Stomach (tissue), 9 donors: ENCODE measurements around the gene CHCHD6. TPM values are rescaled to one million over a fixed set of nuclear protein-coding genes. Genes with fewer than 3 reads are reported as not detected.

Experiments used
- DNase-seq, 2 donors: peaks; one replicate each; pipeline versions ENCODE4 v3.0.0 to v3.0.0-alpha.2; 2013 to 2019
- H3K27ac ChIP-seq, 5 donors: fragments of 200-600 bp in 4 of 5; sonication (generic) in 4 of 5; one replicate each; pipeline ENCODE4 v1.5.1; 2013 to 2019; ENCODE audit warnings: mild to moderate bottlenecking in 1 of 5, moderate library complexity in 1 of 5
- H3K27me3 ChIP-seq, 3 donors: fragments of 200-600 bp; sonication (generic); one replicate each; pipeline ENCODE4 v1.5.1; 2017 to 2019; ENCODE audit warnings: mixed run types in 1 of 3
- H3K36me3 ChIP-seq, 4 donors: fragments of 200-600 bp; sonication (generic); 1 replicate in 3 of 4; 2 replicates in 1 of 4; pipeline ENCODE4 v1.5.1; 2016 to 2019
- H3K4me1 ChIP-seq, 4 donors: fragments of 200-600 bp; sonication (generic); one replicate each; pipeline ENCODE4 v1.5.1; 2016 to 2019
- H3K4me3 ChIP-seq, 4 donors: fragments of 200-600 bp; sonication (generic) in 3 of 4; one replicate each; pipeline ENCODE4 v1.5.1; 2016 to 2019; ENCODE audit warnings: mild to moderate bottlenecking in 1 of 4
- H3K9me3 ChIP-seq, 4 donors: fragments of 200-600 bp; sonication (generic); one replicate each; pipeline ENCODE4 v1.5.1; 2016 to 2019
- EP300 ChIP-seq: sonication (generic); formaldehyde crosslinking; IDR thresholded peaks from one replicate; pipeline ENCODE4 v1.6.1; 2017; ENCODE audit warnings: antibody characterized with exemption
- POLR2A ChIP-seq, 4 donors: fragments of 450-650 bp; IDR thresholded peaks; one replicate each; pipeline ENCODE4 v1.6.1; 2016; ENCODE audit warnings: antibody characterized with exemption in 4 of 4, control low read depth in 2 of 4, mild to moderate bottlenecking in 1 of 4, moderate library complexity in 1 of 4
- POLR2AphosphoS5 ChIP-seq, 3 donors: sonication (generic); formaldehyde crosslinking; IDR thresholded peaks; one replicate each; pipeline ENCODE4 v1.6.1; 2016; ENCODE audit warnings: antibody characterized with exemption in 3 of 3
- WGBS, 5 donors: extraction: QIAGEN DNeasy Blood & Tissue Kit in 3 of 5; methylation state at CpG; one replicate each; pipeline versions ENCODE4 v1.1.5 to v1.1.7; 2013 to 2018; 5-methylcytosine and 5-hydroxymethylcytosine counted together
- intact Hi-C: fragments of 100-400 bp; cut with DNase I; formaldehyde crosslinking; loops from one replicate; pipeline ENCODE4 v1.15.1; 2023; ENCODE audit warnings: low total_unique reads
- polyA plus RNA-seq, 3 donors: library from polyadenylated mRNA; stranded (reverse); fragments of 200-250 nt; gene quantifications; one replicate each; pipeline ENCODE4 v1.2.3, GENCODE V29; 2013
- total RNA-seq, 5 donors: library from RNA; depleted of rRNA; stranded (reverse); fragments of >200 nt; gene quantifications; one replicate each; pipeline versions ENCODE4 v1.1.0 to v1.2.3, GENCODE V29; 2014 to 2016
- TF ChIP-seq, protein P1 (sequence below), 7 experiments: fragments of 450-650 bp in 4 of 7; fragments of 200-600 bp in 3 of 7; sonication (generic) in 3 of 7; IDR thresholded peaks; one replicate each; pipeline ENCODE4 v1.5.1; 2016 to 2019; ENCODE audit warnings: antibody characterized with exemption in 7 of 7, control low read depth in 2 of 7, mild to moderate bottlenecking in 1 of 7
- donor health status: healthy with polysubstance abuse.
- donor health status: Bipolar disorder and iron deficiency.
- donor health status: healthy.

The CHCHD6 gene
- total and polyA plus RNA-seq, 8 donors: 4.0 to 40.8 (median 11.9) TPM; not detected in 1

DNA sequence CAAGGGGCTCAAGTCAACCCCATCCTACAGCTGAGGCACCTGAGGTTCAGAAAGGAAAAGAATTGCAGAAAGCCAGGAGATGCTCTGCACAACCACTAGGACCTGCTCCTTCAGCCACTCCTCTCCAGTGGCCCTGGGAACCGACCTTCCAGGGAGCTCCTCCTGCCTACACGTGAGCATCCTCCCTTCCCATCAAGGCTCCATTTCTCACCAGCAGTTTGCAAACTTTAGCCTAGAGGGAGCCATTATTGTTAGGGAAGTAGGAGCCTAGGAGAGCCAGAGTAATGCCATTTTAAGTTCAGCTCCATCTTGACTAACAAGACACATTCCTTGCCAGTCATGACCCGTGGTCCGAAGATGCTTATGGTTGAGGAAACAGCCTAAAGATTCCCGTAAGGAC is 11.2 kb upstream of the CHCHD6 start:
- WGBS, 5 donors: 65 to 72% (median 66%) methylated on average over 5 of the region's 5 CpGs
- TF ChIP-seq, protein P1, sequence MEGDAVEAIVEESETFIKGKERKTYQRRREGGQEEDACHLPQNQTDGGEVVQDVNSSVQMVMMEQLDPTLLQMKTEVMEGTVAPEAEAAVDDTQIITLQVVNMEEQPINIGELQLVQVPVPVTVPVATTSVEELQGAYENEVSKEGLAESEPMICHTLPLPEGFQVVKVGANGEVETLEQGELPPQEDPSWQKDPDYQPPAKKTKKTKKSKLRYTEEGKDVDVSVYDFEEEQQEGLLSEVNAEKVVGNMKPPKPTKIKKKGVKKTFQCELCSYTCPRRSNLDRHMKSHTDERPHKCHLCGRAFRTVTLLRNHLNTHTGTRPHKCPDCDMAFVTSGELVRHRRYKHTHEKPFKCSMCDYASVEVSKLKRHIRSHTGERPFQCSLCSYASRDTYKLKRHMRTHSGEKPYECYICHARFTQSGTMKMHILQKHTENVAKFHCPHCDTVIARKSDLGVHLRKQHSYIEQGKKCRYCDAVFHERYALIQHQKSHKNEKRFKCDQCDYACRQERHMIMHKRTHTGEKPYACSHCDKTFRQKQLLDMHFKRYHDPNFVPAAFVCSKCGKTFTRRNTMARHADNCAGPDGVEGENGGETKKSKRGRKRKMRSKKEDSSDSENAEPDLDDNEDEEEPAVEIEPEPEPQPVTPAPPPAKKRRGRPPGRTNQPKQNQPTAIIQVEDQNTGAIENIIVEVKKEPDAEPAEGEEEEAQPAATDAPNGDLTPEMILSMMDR (IDR thresholded peaks at IDR 0.05): no peak
- TF ChIP-seq EP300 (no peak), POLR2AphosphoS5 (IDR thresholded peaks at IDR 0.05) (no peak), POLR2A (IDR thresholded peaks at IDR 0.05) (no peak)
- H3K4me1 ChIP-seq: no peaks in the 10 kb centered on the region
- H3K4me3 ChIP-seq: no peak overlapping the region
- no peak overlapping the region for H3K27ac ChIP-seq
- peaks cover 0 to 39% (median 15%) of the 10 kb centered on the region in 3 donors for H3K27me3 ChIP-seq
- H3K36me3 ChIP-seq: no peaks in the 10 kb centered on the region
- H3K9me3 ChIP-seq: no peaks in the 10 kb centered on the region
- no peak for DNase-seq
- intact Hi-C loops: no loop called here

DNA sequence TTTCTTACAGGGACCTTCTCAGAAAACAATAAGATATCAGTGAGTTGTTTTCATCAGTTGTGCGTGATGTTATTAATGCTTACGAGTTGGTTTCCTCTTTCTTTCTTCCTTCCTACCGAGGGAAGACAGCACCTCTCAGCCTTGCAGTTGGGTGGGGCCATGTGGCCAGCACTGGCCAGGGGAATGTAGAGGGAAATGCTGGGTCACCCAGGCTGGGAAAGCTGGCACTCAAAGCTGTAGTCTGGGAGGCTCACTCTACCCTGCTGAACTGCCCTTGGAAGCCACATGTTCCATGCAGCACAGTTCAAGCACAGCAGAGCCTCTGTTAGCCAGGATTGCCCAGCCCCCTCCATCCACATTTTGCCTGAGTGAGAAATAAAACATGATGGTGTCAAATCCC is 10.1 kb upstream of the CHCHD6 start:
- intact Hi-C loops: no loop called here
- H3K4me1 ChIP-seq: no peaks in the 10 kb centered on the region
- no peaks in the 10 kb centered on the region for H3K9me3 ChIP-seq
- H3K27ac ChIP-seq: no peak overlapping the region
- DNase-seq: no peak
- H3K36me3 ChIP-seq: no peaks in the 10 kb centered on the region
- peaks cover 0 to 50% (median 15%) of the 10 kb centered on the region in 3 donors for H3K27me3 ChIP-seq
- WGBS, 5 donors: 32 to 54% (median 49%) methylated on average over 3 of the region's 3 CpGs
- TF ChIP-seq, protein P1 (IDR thresholded peaks at IDR 0.05): no peak
- no peak for TF ChIP-seq POLR2AphosphoS5 (IDR thresholded peaks at IDR 0.05)
- H3K4me3 ChIP-seq: no peak overlapping the region

DNA sequence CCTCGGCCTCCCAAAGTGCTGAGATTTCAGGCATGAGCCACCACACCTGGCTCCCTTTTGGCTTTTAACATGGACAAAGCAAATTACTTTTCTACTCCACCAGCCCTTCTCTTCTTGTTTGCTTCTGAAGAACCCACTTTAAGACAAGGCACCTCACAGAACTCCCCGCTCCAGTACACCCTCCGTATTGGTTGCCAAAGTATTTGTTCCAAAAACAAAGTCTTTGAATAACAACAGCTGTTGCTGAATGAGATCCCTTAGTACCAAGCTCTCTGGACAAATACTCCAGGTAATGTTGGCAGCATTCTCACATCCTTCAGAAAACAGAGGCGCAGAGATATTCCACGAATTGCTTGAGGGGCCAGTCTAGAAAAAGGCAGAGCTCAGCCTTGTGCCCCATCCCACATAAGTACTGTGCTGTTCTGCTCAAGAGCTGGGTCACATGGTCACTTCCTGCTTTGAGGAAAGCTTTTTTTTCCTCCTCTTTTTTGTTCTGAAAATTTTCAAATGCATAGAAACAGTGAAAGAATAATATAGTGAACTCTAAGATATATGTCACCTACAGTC is 7.3 kb upstream of the CHCHD6 start:
- Histone ChIP-seq H3K9me3 (no peaks in the 10 kb centered on the region), H3K36me3 (no peaks in the 10 kb centered on the region), H3K27me3 (peaks cover 0 to 58% (median 15%) of the 10 kb centered on the region in 3 donors), H3K27ac (no peak overlapping the region), H3K4me3 (no peak overlapping the region), H3K4me1 (no peaks in the 10 kb centered on the region)
- TF ChIP-seq EP300 (no peak), POLR2AphosphoS5 (IDR thresholded peaks at IDR 0.05) (no peak), POLR2A (IDR thresholded peaks at IDR 0.05) (no peak)
- TF ChIP-seq, protein P1 (IDR thresholded peaks at IDR 0.05): no peak
- no peak for DNase-seq
- intact Hi-C loops: no loop called here
- WGBS, 5 donors: 64 to 73% (median 66%) methylated on average over 5 of the region's 5 CpGs

DNA sequence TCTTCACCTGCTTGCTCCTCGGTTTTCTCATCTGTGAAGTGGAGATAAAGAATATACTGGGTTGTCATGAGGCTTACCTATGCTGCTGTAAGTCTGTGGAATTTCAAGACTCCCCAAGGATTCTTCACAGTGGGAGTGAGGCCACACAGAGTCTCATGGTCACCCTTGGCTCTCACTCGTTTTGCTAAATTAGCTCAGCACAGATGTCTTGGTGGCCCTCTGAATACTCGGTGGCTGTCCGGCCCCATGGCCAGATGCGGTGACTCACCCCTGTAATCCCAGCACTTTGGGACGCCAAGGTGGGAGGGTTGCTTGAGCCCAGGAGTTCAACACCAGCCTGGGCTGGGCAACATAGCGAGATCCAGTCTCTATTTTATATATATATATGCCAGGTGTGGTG is 5.0 kb upstream of the CHCHD6 start:
- Histone ChIP-seq H3K27me3 (peaks cover 0 to 47% (median 5%) of the 10 kb centered on the region in 3 donors), H3K9me3 (no peaks in the 10 kb centered on the region), H3K27ac (no peak overlapping the region), H3K4me3 (no peak overlapping the region), H3K4me1 (peaks cover 6 to 7% (median 7%) of the 10 kb centered on the region in 4 donors), H3K36me3 (no peaks in the 10 kb centered on the region)
- TF ChIP-seq, protein P1 (IDR thresholded peaks at IDR 0.05): no peak
- no peak for TF ChIP-seq POLR2A (IDR thresholded peaks at IDR 0.05)
- no peak for TF ChIP-seq POLR2AphosphoS5 (IDR thresholded peaks at IDR 0.05)
- no peak for TF ChIP-seq EP300
- WGBS, 5 donors: 76 to 86% (median 80%) methylated on average over 7 of the region's 7 CpGs
- intact Hi-C loops: no loop called here
- DNase-seq: no peak
